GM12872 (cell line): ENCODE measurements around the gene FOXO6.

Source experiments
- TF ChIP-seq, protein P1 (sequence below): IDR thresholded peaks from 3 replicates; pipeline ENCODE4 v1.5.1; 2011; ENCODE audit warnings: low read depth, mild to moderate bottlenecking, low read length, moderate library complexity; ENCODE audit not compliant: insufficient read depth

The FOXO6 gene

DNA sequence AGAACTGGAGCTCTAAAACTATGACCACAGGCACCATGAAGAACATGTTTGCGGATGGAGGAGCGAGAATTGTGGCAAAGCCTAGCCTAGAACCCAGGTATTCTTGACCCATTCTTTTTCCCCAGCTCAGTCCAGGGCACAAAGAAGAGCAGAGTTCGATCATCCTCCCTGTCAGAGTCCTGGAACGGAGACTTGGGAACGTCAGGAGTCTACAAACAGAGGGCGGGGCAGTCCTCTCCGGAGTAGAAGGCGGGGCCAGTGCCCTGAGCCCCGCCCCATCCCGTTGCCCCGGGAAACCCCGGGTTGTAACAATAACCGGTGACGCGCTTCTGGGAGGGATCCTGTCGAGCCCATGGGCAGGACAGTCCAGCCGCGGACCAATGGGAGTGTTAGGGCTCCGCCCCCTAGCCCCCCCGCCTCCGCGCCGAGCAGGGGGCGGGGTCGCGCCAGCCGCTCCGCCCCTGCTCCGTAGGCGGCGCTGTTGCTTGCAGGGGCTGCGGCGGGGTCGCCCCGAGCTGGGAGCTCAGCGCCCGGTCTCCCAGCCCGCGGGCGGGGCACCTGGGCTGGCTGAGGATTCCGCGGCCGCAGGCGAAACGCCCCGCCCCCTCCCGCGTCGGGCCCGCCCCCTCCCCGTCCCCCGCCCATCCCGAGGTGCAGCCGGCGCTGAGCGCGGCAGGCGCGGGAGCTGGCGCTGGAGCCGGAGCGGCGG is at the start of gene FOXO6:
FOXO6 (plus strand) TSS at position 649 of the 709 bp plus-strand sequence.
- TF ChIP-seq, protein P1, sequence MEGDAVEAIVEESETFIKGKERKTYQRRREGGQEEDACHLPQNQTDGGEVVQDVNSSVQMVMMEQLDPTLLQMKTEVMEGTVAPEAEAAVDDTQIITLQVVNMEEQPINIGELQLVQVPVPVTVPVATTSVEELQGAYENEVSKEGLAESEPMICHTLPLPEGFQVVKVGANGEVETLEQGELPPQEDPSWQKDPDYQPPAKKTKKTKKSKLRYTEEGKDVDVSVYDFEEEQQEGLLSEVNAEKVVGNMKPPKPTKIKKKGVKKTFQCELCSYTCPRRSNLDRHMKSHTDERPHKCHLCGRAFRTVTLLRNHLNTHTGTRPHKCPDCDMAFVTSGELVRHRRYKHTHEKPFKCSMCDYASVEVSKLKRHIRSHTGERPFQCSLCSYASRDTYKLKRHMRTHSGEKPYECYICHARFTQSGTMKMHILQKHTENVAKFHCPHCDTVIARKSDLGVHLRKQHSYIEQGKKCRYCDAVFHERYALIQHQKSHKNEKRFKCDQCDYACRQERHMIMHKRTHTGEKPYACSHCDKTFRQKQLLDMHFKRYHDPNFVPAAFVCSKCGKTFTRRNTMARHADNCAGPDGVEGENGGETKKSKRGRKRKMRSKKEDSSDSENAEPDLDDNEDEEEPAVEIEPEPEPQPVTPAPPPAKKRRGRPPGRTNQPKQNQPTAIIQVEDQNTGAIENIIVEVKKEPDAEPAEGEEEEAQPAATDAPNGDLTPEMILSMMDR, result peak; percentile 26; the same call in 1 of the 3 replicates

DNA sequence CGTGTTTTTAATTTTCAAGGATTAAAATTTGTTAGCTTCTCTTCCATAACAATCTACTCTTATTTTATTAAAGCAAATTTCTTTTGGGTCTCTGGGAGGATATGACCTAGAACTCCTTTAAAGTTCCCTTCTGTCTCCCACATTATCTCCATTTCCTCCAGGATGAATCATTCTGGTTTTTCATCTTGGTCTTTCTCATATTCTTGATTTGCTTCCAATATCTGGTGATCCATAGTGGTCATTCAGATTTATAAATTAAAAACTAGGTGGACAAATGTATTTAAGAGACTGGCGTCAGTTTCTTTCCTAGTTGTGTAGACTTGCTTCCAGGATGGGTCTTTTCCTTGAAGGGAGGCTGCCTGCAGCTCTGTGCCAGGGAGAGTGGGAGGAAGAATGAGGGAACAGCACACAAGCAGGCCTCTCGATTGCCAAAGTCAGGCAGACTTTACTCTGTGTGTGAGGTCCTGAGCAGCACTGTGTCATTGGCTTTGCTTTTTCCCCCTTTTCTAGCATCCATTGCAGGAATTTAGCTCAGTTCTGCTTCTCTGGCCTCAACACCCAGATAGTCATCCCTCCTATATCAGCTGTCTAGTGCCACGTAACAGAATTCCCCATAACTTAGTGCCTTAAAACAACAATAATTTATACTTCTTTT is 48.1 kb upstream of the FOXO6 start:
- TF ChIP-seq, protein P1, result no peak

- TF ChIP-seq, protein P1, result peak; percentile 81
Measured at GRCh38 chr1:41313661-41314131, 47.5 kb upstream of the FOXO6 start.

GRCh38 chr1:41314376-41315145 is 46.7 kb upstream of the FOXO6 start:
- TF ChIP-seq, protein P1, result no peak

DNA sequence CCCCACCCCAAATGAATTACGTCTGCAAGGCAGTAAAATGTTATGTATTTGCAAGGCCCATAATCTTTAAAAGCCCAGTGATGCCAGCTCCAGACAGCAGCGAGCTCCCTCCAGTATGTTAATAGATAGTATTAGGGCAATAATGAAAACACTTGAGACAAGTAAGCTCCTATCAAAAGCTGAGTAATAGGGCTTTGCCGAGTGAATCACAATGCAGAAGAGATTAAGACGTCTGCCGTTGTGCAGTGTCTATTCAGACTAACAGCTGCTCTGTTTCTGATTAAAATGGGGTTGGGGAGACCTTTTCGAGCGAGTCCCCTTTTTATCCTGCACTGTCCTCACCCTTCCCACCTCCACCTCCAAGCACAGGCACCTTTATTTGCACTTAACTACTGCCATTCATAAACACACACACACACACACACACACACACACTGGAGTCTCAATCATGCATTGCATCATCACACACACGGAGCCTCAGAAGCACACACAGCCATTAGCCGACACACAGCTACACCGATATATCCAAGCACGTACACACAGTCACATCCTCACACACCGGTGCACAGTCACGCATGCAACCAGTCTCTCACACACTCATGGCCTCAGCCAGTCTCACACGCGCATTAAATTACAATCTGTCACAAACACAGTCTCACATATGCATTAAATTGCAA is 46.0 kb upstream of the FOXO6 start:
- TF ChIP-seq, protein P1, result no peak

GRCh38 chr1:41315871-41316270 is 45.4 kb upstream of the FOXO6 start:
- TF ChIP-seq, protein P1, result no peak
